Omental fat pad (tissue), 4 donors: ENCODE results near the gene ZNF853. TPM values are rescaled to one million over a fixed set of nuclear protein-coding genes. Genes with fewer than 3 reads are reported as not detected.

Source experiments
- ATAC-seq: fragments of 150-250 bp; one replicate; pipeline ENCODE4 v1.9.1; 2016; ENCODE audit warnings: mild to moderate bottlenecking, moderate library complexity; ENCODE audit not compliant: low FRiP score
- DNase-seq: peaks from one replicate; pipeline ENCODE4 v3.0.0-alpha.2; 2019; ENCODE audit warnings: low spot score
- CTCF ChIP-seq, 3 donors: fragments of 450-650 bp; IDR thresholded peaks; one replicate each; pipeline ENCODE4 v1.5.1; 2016 to 2017; ENCODE audit warnings: antibody characterized with exemption in 3 of 3, mild to moderate bottlenecking in 3 of 3, moderate library complexity in 2 of 3
- total RNA-seq, 4 donors: library from RNA; depleted of rRNA; stranded (reverse); fragments of >200 nt; gene quantifications; one replicate each; pipeline ENCODE4 v1.1.0, GENCODE V29; 2016

Gene ZNF853
- total RNA-seq, 4 donors from 2014 or later, result 4.1 to 5.6 (median 4.7) TPM

GRCh38 chr7:6649241-6649961 is 34.0 kb downstream of the ZNF853 start:
- no peak for ATAC-seq
- DNase-seq, result no peak
- no peak for TF ChIP-seq CTCF (IDR thresholded peaks at IDR 0.05)

GRCh38 chr7:6650086-6650485 is 34.7 kb downstream of the ZNF853 start:
- DNase-seq (no peak), ATAC-seq (no peak)

GRCh38 chr7:6650521-6651011 is 35.2 kb downstream of the ZNF853 start:
- ATAC-seq (no peak), DNase-seq (no peak)
- no peak for TF ChIP-seq CTCF (IDR thresholded peaks at IDR 0.05)

More at GRCh38 chr7:6650086-6650485, 34.7 kb downstream of the ZNF853 start:
- TF ChIP-seq CTCF (IDR thresholded peaks at IDR 0.05), result no peak

- no peak for TF ChIP-seq CTCF (IDR thresholded peaks at IDR 0.05)
- DNase-seq (no peak), ATAC-seq (no peak)
Observed at GRCh38 chr7:6651851-6652445, 36.5 kb downstream of the ZNF853 start.

- DNase-seq, result no peak
- TF ChIP-seq CTCF (IDR thresholded peaks at IDR 0.05), result no peak
- ATAC-seq, result no peak
Observed at GRCh38 chr7:6652446-6653011, 37.1 kb downstream of the ZNF853 start.

- DNase-seq, result no peak
- TF ChIP-seq CTCF (IDR thresholded peaks at IDR 0.05), result no peak
- ATAC-seq, result no peak
Observed at GRCh38 chr7:6653071-6654003, 37.9 kb downstream of the ZNF853 start.
